NCI-H1694 (cell line): ENCODE measurements around the gene TAS2R43.
A peak's percentile ranks its signal among the peaks of the same experiment; 100 is the strongest.
"Not testable (repeated sequence)": the region's sequence is repeated elsewhere in the genome, so short reads cannot be mapped to it uniquely, and the experiment has no call there.

ENCODE experiments used
- DNase-seq: peaks from one replicate; lab custom pipeline; 2025; lab: John Stamatoyannopoulos, UW

Gene TAS2R43, protein sequence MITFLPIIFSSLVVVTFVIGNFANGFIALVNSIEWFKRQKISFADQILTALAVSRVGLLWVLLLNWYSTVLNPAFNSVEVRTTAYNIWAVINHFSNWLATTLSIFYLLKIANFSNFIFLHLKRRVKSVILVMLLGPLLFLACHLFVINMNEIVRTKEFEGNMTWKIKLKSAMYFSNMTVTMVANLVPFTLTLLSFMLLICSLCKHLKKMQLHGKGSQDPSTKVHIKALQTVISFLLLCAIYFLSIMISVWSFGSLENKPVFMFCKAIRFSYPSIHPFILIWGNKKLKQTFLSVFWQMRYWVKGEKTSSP

DNA sequence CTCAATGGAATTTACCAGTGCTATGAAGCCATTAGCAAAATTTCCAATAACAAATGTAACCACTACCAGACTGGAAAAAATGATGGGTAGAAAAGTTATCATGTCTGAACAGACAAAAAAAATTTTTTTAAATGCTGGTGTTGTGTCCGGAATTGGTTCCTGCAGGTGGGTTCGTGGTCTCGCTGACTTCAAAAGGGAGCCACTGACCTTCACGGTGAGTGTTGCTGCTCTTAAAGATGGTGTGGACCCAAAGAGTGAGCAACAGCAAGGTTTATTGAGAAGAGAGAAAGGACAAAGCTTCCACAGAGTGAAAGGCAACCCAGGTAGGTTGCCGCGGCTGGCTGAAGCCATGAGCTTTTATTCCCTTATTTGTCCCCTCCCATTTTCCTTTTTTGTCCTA, at the start of gene TAS2R43:
Gene TAS2R43 (minus strand): TSS at position 186 of the 400 bp plus-strand sequence. CDS start 84 bp downstream, at position 102.
- no peak for DNase-seq

DNA sequence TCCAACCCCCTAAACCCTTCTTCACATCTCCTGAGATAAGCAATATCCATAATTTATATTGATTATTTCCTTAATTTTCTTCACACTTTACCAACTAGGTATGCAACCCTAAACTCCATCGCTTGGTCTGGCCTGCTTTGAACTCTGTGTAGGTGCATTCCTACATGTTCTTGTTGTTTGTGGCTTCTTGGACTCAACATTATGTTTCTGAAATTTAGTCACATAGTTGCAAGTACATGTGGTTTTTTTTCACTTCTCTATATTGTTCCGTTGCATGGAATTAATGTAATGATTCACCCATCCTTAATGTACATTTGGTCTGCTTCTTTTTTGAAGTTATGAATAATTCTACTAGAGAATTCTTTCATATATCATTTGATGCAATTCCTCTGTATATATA, 44.0 kb upstream of the TAS2R43 start:
- DNase-seq: no peak

DNA sequence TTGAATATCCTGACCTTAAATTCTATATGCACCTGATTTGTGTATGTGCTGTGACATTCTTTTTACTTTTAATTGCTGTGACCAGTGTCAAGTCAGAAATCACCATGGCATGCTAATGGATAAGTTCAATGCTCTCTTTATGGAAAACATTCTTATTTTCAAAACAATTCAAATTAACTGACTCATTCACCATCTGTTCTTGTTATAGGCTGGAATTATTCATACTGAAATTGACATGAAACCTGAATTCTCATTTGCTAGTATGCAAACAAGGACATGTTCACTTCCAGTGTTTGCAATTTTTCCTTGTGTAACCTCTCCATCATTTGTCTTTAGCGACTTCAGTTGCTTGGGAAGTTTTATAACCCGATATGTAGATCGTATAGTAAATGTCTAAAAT, 42.2 kb upstream of the TAS2R43 start, which contains the start of gene TAS2R30:
Gene TAS2R30 (minus strand): TSS at position 340 of the 400 bp plus-strand sequence. CDS start 400 bp downstream, outside the sequence.
- DNase-seq: peak; percentile 8

DNA sequence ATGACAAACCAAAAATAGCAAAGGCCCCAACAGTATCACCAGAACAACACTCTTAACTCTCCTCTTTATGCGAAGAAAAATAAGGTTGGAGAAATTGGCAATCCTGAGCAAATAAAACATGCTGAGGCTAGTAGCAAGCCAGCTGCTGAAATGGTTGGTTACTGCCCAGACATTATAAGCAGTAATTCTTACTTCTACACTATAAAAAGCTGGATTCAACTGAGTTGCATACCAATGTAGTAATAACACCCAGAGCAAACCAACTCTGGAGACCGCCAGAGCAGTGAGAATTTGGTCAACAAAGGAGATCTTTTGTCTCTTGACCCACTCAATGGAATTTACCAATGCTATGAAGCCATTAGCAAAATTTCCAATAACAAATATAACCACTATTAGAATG, 41.7 kb upstream of the TAS2R43 start:
- DNase-seq: no peak

DNA sequence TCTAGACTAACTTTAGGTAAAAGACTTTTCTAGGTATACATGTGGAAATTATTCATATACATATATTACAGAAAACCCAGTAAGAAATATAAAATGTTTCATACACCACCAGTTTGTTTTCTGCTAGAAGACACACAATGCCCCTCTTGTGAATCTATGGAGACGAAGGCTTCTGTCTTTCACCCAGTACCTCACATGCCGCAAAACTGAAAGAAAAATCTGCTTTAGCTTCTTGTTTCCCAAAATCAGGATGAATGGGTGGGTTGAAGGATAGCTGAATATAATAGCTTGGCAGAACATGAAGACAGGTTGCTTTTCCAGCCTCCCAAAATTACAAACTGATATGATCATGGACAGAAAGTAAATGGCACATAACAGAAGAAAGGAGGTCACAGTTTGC, 41.0 kb upstream of the TAS2R43 start:
- no peak for DNase-seq

DNA sequence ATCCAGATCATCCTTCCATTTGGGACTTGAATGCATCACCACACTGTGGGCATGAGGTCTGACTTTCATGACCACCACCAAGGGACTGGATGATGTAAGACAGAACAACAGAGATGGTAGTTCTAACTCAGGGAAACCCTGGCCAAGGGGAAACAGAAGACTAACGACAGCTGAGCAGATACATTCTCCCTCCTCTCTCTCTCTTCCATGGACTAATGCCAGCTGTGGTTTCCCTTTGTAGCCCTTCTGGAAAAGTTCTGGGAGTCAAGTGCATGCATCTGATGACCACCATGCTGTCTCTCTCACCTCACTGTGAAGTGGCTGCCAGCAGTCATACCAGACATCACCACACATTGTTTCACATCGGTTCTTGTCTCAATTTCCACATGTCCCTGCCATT, 38.9 kb upstream of the TAS2R43 start:
- DNase-seq: no peak

DNA sequence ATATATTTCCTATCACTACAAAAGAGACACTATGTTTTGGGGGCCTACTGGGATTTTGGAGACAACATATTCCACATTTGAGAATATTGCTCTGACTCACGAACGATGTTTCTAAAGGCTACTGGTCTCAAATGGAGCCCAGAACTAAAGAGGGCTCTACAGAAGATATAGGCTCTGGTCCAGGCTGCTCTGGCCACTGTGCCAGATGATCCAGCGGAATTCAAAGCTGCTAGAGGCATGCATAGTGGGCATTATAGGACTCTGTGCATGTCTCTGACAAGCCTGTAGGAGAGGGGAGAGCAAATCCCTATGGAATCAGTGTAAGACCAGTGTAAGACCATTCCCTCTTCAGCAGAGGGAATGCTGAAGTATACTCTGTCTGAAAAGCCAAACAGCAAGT, 38.3 kb upstream of the TAS2R43 start:
- no peak for DNase-seq

DNA sequence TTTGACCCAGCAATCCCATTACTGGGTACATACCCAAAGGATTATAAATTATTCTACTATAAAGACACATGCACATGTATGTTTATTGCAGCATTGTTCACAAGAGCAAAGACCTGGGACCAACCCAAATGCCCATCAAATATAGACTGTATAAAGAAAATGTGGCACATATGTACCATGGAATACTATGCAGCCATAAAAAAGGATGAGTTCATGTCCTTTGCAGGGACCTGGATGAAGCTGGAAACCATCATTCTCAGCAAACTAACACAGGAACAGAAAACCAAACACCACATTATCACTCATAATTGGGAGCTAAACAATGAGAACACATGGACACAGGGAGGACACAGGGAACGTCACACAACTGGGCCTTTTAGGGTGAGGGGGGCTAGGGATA, 22.0 kb upstream of the TAS2R43 start:
- not testable (repeated sequence) for DNase-seq

DNA sequence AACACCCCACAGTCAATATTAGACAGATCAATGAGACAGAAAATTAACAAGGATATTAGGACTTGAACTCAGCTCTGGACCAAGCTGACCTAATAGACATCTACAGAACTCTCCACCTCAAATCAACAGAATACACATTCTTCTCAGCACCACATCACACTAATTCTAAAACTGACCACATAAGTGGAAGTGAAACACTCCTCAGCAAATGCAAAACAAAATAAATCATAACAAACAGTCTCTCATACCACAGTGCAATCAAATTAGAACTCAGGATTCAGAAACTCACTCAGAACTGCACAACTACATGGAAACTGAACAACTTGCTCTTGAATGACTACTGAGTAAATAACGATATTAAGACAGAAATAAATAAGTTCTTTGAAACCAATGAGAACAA, 19.1 kb upstream of the TAS2R43 start:
- not testable (repeated sequence) for DNase-seq

DNA sequence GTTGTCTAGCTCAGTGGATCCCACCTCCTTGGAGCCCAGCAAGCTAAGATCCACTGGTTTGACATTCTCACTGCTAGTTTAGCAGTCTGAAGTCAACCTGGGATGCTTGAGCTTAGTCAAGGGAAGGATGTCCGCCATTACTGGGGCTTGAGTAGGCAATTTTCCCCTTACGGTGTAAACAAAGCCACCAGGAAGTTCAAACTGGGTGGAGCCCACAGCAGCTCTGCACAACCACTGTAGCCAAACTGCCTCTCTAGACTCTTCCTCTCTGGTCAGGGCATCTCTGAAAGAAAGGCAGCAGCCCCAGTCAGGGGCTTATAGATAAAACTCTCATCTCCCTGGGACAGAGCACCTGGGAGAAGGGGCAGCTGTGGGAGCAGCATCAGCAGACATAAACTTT, 16.7 kb upstream of the TAS2R43 start:
- DNase-seq: no peak

DNA sequence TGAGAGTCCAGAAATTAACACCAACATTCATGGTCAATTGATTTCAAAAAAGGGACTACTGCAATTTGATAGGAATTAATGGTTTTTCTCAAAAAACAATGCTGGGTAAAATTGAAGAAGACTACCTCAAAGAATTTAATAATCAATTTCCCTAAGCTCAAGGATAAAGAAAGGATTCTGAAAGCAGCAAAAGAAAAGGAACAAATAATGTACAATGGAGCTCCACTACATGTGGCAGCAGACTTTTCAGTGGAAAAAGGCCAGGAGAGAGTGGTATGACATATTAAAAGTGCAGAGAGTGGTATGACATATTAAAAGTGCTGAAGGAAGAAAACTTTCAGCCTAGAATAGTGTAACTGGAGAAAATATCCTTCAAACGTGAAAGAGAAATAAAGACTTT, 15.6 kb upstream of the TAS2R43 start:
- no peak for DNase-seq

DNA sequence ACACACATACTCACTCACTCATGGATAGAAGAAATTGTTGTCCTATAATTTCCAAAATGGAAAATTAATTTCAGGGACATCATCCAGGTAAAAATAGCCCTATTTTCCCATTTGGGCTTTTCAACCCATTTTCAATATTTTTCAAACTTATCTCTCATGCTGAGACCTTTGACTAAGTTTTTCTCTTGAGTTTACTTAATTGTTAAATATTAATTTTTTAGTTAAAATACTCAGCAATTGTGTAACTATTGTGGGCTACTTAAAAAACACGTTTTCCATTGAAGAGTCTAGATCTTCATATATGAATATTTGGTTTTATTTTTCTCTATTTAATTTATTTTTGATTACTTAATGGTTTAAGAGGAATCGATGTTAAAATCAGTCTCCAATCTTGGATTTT, 14.2 kb upstream of the TAS2R43 start:
- no peak for DNase-seq

DNA sequence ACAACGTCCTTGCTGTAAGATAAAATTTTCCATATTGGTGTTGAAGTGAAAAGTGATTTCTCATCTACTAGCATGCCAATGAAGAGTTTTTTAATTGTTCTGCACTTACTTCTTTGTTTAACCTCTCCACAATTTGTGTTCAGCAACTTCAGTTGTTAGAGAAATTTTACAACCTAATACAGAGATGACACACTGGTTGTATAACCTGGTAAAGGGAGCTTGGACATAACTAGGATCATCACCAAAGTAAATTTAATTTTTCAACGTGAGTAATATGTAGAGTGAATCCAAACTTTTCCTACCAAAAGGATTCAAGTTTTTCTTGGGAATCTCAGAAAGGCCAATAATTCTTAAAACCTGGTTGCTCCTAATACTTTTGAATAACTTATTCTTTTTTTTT, 13.4 kb upstream of the TAS2R43 start:
- DNase-seq: no peak

DNA sequence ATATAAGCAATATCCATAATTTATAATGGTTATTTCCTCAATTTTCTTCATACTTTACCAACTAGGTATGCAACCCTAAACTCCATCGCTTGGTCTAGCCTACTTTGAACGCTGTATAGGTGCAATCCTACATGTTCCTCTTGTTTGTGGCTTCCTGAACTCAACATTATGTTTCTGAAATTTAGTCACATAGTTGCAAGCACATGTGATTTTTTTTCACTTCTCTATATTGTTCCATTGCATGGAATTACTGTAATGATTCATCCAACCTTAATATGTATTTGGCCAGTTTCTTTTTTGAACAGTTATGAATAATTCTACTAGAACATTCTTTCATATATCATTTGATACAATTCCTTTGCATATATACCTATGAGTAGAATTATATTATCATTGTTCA, 2.8 kb upstream of the TAS2R43 start:
- not testable (repeated sequence) for DNase-seq

DNA sequence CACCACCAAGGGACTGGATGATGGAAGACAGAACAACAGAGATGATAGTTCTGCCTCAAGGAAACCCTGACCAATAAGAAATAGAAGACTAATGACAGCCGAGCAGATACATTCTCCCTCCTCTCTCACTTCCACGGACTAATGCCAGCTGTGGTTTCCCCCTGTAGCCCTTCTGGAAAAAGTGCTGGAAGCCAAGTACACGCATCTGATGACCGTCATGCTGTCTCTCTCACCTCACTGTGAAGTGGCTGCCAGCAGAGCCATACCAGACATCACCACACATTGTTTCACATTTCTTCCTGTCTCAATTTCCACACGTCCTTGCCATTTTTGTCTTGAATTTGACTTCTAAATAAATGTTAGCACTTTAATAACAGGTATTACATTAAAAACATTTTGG, 2.9 kb downstream of the TAS2R43 start:
- no peak for DNase-seq

DNA sequence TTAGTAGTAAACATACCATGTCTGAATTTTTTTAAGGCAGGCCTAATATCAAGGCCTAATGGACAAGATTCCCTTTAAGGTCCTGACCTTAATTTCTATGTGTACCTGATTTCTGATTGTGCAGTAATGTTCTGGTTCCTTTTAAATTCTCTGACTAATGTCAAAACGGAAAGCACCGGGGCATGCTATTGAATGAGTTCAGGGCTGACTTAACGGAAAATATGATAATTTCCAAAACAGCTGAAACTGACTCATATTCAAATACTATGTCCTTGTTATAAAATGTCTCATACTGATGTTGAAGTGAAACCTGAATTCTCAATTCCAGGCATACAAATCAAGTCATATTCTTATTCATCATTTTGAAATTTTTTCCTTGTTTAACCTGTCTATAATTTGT, 6.7 kb downstream of the TAS2R43 start:
- DNase-seq: no peak

DNA sequence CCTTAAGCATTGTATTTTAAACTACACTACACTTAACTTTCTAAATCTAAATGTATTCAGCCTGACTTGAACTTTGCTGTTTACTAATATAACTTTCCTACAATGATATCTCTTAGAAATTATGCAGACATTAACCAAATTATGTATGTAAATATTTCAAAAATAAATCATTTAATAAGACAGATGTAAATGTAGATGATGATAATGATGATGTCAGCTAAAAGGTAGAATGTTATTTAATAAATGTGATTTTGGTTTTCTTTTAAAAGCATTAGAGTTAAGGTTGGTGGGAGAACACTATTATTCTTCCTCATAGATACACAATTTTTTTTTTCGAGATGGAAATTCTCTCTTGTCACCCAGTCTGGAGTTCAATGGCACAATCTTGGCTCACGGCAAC, 10.1 kb downstream of the TAS2R43 start:
- DNase-seq: no peak

DNA sequence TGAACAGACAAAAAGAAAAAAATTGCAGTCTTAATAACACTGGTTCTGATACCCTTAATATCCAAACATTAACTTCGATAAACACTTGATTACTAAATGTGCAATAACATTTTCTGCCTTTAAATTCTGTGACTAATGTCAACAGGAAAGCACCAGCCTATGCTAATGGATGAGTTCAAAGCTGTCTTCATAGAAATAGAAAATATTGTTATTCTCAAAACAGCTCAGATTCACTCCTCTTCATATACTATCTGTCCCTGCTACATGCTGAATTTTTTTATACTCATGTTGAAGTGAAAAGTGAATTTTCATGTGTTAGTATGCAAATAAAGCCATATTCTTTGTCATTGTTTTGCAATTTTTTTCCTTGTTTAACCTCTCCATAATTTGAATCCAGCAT, 13.9 kb downstream of the TAS2R43 start:
- no peak for DNase-seq

DNA sequence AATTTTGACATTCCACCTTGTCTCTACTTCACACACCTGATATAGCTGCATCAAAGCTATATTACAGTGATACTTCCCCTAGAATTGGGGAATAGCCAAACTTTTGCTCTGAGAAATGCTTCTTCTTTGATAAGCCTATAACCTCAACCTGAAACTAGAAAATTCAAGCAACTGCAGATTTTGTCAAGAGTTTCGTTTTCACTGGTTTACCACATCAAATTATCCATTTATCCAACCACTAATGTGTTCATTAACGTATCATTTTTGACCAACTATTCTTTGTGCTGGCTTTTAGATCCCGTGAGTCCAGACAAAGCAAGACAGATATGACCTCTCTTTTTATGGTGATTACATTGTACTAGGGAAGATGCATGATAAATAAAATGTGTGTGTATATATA, 16.5 kb downstream of the TAS2R43 start:
- no peak for DNase-seq

DNA sequence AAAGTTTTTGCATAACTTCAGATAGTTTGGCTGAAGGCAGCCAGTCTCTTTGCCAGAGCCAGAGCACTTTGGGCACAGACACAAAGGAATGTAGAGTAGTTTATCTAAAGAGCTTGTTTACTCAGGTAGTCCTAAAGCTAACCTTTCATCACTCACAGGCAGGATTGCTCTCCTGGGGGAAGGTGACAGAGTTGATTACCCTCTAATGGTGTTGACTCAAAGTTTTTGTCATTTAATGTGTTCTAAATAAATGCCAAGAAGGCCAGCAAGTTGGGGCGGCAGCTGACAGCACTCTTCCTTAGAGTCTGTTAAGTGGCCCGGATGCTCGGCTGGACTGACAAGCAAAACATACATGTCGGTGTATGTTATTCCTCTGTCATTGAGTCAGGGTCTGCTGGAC, 20.7 kb downstream of the TAS2R43 start:
- no peak for DNase-seq

DNA sequence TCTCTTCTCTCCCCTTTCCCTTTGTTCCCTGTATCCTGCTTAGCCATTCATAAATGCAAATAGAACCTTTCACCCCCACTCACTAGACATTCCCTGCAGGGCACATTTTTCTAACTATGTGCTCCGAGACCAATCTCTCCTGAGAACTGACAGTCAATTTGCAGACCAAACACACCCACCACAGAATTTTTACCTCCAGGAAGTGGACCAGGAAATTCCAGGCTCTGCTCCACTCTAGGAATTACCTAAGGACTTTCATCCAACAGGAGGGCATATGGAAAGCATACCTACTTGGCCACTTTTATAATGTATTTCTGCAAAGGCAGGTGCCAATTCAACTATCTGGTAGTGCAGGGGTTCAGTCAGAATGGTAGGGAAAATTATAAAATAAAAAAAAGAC, 21.1 kb downstream of the TAS2R43 start:
- DNase-seq: no peak

DNA sequence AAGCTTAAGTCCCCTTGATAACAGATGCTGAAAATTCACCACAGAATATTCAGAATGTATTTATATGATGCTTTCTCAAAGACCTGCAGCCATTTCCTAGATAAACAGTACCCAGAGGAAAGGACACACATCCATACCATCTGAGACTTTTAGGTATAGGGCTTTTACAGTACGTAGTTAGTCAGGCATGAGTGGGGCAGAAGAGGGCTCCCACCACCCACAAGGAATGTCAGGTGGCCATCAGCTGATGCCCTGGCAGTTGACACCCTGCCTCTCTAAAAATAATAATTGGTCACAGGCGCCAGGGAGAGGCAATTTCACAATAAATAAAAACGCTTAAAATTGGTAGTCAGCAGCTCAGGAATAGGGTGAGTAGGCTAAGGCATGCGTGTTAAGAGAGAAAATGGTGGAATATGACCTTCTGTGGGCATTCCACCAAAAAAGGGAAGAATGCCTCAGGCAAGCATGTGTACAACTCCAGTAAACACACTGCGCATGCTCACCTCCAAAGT, 22.2 kb downstream of the TAS2R43 start:
- no peak for DNase-seq

DNA sequence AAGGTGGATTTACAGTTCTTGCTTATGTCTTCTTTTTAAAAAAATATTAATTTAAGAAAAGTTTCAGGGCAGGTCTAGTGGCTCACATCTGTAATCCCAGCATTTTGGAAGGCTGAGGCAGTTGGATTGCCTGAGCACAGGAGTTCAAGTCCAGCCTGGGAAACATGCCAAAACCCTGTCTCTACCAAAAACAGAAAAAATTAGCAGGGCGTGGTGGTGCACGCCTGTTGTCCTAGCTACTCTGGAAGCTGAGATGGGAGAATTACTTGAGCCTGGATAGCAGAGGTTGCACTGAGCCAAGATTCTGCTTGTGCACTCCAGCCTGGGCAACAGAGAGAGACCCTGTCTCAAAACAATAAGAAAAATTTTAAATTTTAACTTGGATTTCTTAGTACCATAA, 24.6 kb downstream of the TAS2R43 start:
- no peak for DNase-seq

DNA sequence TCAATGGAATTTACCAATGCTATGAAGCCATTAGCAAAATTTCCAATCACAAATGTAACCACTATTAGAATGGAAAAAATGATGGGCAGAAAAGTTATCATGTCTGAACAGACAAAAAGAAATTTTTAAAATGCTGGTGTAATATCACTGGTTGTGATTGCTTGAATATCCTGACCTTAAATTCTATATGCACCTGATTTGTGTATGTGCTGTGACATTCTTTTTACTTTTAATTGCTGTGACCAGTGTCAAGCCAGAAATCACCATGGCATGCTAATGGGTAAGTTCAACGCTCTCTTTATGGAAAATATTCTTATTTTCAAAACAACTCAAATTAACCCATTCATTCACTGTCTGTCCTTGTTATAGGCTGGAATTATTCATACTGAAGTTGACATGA, 29.9 kb downstream of the TAS2R43 start, which contains the start of gene TAS2R46:
Gene TAS2R46 (minus strand): TSS at position 101 of the 400 bp plus-strand sequence. CDS start 0 bp downstream, at position 101.
- DNase-seq: not testable (repeated sequence)
